Stimulated activated CD4-positive, alpha-beta T cell treated with anti-CD3 and anti-CD28 coated beads, Interleukin-12 subunit alpha, Interleukin-12 subunit beta, amount 100 ng/mL, for 24 hours (primary cell): Measurements from ENCODE around the gene NR2F6.
"Not testable (repeated sequence)": the region's sequence is repeated elsewhere in the genome, so short reads cannot be mapped to it uniquely, and the experiment has no call there.

Source experiments
- DNase-seq, 2 experiments: peaks; one replicate each; pipeline ENCODE4 v3.0.0-alpha.2; 2020; ENCODE audit warnings: low read depth in 2 of 2

Gene NR2F6

DNA sequence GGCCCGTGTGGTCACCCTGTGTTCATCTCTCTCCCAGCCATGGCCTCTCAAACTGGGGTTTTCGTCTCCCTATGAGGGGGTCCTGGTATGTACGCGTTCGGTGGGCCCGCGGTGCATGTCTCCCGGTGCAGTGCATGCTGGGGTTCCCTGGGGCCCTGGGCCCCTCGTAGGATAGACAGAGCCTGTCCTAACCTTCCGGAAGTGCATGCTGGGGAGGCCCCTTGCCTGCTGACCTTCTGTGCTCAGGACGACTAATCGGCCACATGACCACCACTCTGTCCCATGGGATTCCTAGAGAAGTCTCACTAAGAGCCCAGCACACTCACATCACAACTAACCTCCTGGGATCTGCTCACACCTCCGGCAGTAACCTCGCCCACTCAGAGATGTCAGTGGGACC is 35.4 kb downstream of the NR2F6 start:
- DNase-seq: no peak

- peak; percentile 16 to 47 for DNase-seq
These were observed 36.3 kb downstream of the NR2F6 start for GRCh38 chr19:17209126-17210036.

- no peak for DNase-seq
These were observed 38.8 kb downstream of the NR2F6 start for GRCh38 chr19:17206736-17207581.

- peak in 1 of 2 experiments; percentile 33 for DNase-seq
These were observed 40.2 kb downstream of the NR2F6 start for GRCh38 chr19:17205237-17206140.

DNA sequence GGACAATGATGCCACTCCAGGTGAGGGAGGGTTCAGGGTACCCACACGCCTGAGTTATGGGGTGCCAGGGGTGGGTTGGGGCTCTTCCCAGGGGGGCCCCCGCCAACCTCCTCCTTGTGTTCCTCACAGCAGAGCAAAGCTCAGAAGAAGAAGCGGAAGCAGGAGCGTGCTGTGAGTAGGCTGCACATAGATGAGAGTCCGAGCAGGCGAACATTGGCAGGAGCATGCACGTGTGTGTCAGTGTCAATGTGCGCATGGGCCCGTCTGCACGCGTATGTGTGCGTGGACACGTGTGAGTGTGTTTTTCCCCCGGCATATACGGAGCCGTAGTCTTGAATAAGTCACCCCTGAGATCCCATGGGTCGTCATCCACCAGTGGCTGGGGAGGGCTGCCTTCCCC is 43.0 kb downstream of the NR2F6 start:
- no peak for DNase-seq

GRCh38 chr19:17202249-17202648 is 43.5 kb downstream of the NR2F6 start:
- no peak for DNase-seq

- no peak for DNase-seq
These were observed 45.2 kb downstream of the NR2F6 start for GRCh38 chr19:17200408-17201079.

- DNase-seq: no peak
These were observed 48.1 kb downstream of the NR2F6 start for GRCh38 chr19:17197666-17198065.

GRCh38 chr19:17196610-17197009 is 49.1 kb downstream of the NR2F6 start:
- DNase-seq: no peak

- no peak for DNase-seq
These were observed 50.6 kb downstream of the NR2F6 start for GRCh38 chr19:17195106-17195505.

DNA sequence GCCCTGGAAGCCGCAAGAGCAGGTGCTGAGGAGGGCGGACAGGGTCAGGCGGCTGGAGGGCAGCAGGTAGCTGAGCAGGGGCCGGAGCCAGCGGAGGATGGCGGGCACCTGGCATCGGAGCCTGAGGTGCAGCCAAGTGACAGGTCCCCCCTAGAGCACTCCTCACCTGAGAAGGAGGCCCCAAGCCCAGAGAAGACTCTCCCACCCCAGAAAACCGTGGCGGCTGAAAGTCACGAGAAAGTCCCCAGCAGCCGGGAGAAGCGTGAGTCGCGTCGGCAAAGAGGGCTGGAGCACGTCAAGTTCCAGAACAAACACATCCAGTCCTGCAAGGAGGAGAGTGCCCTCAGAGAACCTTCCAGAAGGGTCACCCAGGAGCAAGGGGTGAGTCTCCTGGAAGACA is 51.1 kb downstream of the NR2F6 start:
- DNase-seq: no peak

DNA sequence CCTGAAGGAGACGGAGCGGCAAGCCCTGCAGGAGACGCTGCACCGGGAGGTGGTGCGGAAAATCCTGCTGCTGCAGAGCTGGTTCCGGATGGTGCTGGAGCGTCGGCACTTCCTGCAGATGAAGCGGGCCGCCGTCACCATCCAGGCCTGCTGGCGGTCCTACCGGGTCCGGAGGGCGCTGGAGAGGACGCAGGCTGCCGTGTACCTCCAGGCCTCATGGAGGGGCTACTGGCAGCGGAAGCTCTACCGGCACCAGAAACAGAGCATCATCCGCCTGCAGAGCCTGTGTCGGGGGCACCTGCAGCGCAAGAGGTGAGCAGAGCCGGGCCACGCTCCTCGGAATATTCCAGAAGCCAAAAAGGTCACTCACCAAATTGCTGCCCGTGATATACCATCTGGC is 53.0 kb downstream of the NR2F6 start:
- no peak for DNase-seq

DNA sequence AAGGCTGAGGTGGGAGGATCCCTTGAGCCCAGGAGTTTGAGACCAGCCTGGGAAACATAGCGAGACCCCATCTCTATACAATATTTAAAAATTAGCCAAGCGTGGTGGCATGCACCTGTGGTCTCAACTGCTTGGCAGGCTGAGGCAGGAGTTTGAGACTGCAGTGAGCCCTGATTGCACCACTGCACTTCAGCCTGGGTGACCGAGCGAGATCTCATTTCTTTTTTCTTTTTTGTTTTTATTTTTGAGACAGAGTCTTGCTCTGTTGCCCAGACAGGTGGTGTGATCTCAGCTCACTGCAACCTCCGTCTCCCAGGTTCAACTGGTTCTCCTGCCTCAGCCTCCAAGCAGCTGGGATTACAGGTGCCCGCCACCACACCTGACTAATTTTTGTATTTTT is 54.0 kb downstream of the NR2F6 start:
- DNase-seq: not testable (repeated sequence)

GRCh38 chr19:17185590-17185989 is 60.1 kb downstream of the NR2F6 start:
- no peak for DNase-seq

DNA sequence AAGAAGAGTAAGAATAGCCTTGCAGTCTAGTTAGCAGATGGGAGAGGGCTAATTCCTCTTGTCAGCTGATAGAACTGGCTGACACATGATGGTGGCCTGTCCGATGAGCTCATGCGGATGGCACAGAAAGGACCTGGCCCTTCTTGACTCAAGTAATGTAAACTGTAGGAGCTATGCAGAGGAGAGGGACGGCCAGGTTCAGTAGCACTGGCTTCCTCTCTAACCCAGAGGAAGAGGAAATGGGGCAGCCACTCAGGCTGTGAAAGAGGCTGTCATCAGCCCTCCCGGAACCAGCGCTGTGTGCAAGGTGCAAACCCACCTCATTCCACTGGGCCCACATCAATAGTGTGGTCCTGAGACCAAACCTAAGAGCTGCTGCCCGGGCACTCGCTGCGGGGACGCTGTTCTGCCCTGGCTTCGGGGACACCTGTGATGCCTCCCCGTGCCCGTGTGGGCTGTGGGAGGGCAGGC is 61.3 kb downstream of the NR2F6 start:
- no peak for DNase-seq

DNA sequence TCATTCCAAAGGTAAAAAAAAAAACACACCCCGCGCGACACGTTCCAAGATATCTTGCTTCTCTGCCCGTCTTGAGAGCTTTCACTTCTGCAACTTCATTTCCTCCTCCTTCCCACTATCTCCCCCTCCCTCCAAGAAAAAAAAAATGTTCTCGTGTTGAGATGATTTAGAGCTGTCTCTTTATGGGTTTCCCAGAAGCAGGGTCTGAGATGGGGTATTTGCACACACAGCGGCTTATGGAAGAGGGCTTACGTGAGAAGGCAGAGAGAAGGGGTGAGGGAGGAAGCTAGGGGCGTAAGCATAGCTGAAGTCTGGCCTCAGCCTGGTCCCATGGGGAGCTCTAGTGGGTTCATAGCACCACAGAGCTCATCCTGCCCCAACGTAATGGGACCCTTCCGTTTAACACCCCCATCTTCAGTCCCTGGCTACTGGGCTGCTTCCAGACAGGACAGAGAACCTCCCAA is 61.8 kb downstream of the NR2F6 start:
- DNase-seq: no peak

GRCh38 chr19:17183271-17183761 is 62.4 kb downstream of the NR2F6 start:
- no peak for DNase-seq
